Measurements from ENCODE around the gene CCR6. TPM values are rescaled to one million over a fixed set of nuclear protein-coding genes. Genes with fewer than 3 reads are reported as not detected.

Gene CCR6
- polyA plus RNA-seq, 1 experiment: not detected

GRCh38 chr6:167154895-167155294 is 32.0 kb downstream of the CCR6 start:
- Histone ChIP-seq H3K36me3 (ENCODE audit: control insufficient read depth, insufficient read depth, low read length) (no peaks in the 10 kb centered on the region), H3K4me3 (ENCODE audit: low read depth, low read length) (no peak overlapping the region), H3K27me3 (ENCODE audit: control insufficient read depth, insufficient read depth, low read length) (no peaks in the 10 kb centered on the region)
- ChIA-PET CTCF (no interaction called here), POLR2A (no interaction called here)
- no peak for DNase-seq (ENCODE audit: low read depth)
- no peak for TF ChIP-seq CTCF (IDR thresholded peaks at IDR 0.05; ENCODE audit: insufficient read depth, low read depth, low read length)

GRCh38 chr6:167157414-167157813 is 34.5 kb downstream of the CCR6 start:
- no peak for TF ChIP-seq CTCF (IDR thresholded peaks at IDR 0.05; ENCODE audit: insufficient read depth, low read depth, low read length)

GRCh38 chr6:167157863-167158262 is 35.0 kb downstream of the CCR6 start, which contains the start of gene GPR31:
GPR31 (minus strand) TSS chr6:167157980; CDS start chr6:167157831, 149 bp downstream.
- ChIA-PET POLR2A (no interaction called here), CTCF (no interaction called here)
- no peak for DNase-seq (ENCODE audit: low read depth)
- no peak for TF ChIP-seq CTCF (IDR thresholded peaks at IDR 0.05; ENCODE audit: insufficient read depth, low read depth, low read length)
- H3K27me3 ChIP-seq (ENCODE audit: control insufficient read depth, insufficient read depth, low read length): no peaks in the 10 kb centered on the region
- no peak within 1 kb of the TSS for H3K4me3 ChIP-seq (ENCODE audit: low read depth, low read length)
- H3K36me3 ChIP-seq (ENCODE audit: control insufficient read depth, insufficient read depth, low read length): no peaks in the 10 kb centered on the region

More at GRCh38 chr6:167157414-167157813, 34.5 kb downstream of the CCR6 start:
- H3K4me3 ChIP-seq (ENCODE audit: low read depth, low read length): no peak overlapping the region
- ChIA-PET CTCF (no interaction called here), POLR2A (no interaction called here)
- no peak for DNase-seq (ENCODE audit: low read depth)
- no peaks in the 10 kb centered on the region for H3K36me3 ChIP-seq (ENCODE audit: control insufficient read depth, insufficient read depth, low read length)
- no peaks in the 10 kb centered on the region for H3K27me3 ChIP-seq (ENCODE audit: control insufficient read depth, insufficient read depth, low read length)

- no peak for DNase-seq (ENCODE audit: low read depth)
- TF ChIP-seq CTCF (IDR thresholded peaks at IDR 0.05; ENCODE audit: insufficient read depth, low read depth, low read length): no peak
- no peaks in the 10 kb centered on the region for H3K27me3 ChIP-seq (ENCODE audit: control insufficient read depth, insufficient read depth, low read length)
- POLR2A ChIA-PET: no interaction called here
- CTCF ChIA-PET: no interaction called here
- no peak overlapping the region for H3K4me3 ChIP-seq (ENCODE audit: low read depth, low read length)
- no peaks in the 10 kb centered on the region for H3K36me3 ChIP-seq (ENCODE audit: control insufficient read depth, insufficient read depth, low read length)
Observed at GRCh38 chr6:167161851-167162467, 39.1 kb downstream of the CCR6 start.

- ChIA-PET CTCF (no interaction called here), POLR2A (no interaction called here)
- no peak overlapping the region for H3K4me3 ChIP-seq (ENCODE audit: low read depth, low read length)
- H3K36me3 ChIP-seq (ENCODE audit: control insufficient read depth, insufficient read depth, low read length): no peaks in the 10 kb centered on the region
- no peak for DNase-seq (ENCODE audit: low read depth)
- H3K27me3 ChIP-seq (ENCODE audit: control insufficient read depth, insufficient read depth, low read length): no peaks in the 10 kb centered on the region
- no peak for TF ChIP-seq CTCF (IDR thresholded peaks at IDR 0.05; ENCODE audit: insufficient read depth, low read depth, low read length)
Observed at GRCh38 chr6:167162591-167162990, 39.7 kb downstream of the CCR6 start.

Data from BJ (cell line).